SH-SY5Y (cell line): ENCODE results near the gene SORCS1.

Experiments used
- GATA2 ChIP-seq: IDR thresholded peaks from 2 replicates; pipeline ENCODE4 v1.6.1; 2011; ENCODE audit warnings: mild to moderate bottlenecking, low read depth, low read length
- GATA3 ChIP-seq: IDR thresholded peaks from 2 replicates; pipeline ENCODE4 v1.6.1; 2011; ENCODE audit warnings: low read depth, mild to moderate bottlenecking, low read length, moderate library complexity

- no peak for TF ChIP-seq GATA3
- no peak for TF ChIP-seq GATA2
These were observed 5.0 kb upstream of the SORCS1 start for GRCh38 chr10:107169516-107169915.
